GM12878 (cell line): ENCODE results near the gene MBD5. TPM values are rescaled to one million over a fixed set of nuclear protein-coding genes. Genes with fewer than 3 reads are reported as not detected.

Source experiments
- ATAC-seq: fragments of 200-7000 bp; cut with Tn5 transposase; 3 replicates; pipeline ENCODE4 v1.9.1; 2020; ENCODE audit warnings: mild to moderate bottlenecking, moderate library complexity
- BruUV-seq: library from RNA; stranded (reverse); fragments of 400-500 nt; replicated peaks from 2 replicates; lab custom pipeline; 2021; lab: Mats Ljungman, UMichigan
- CTCF ChIA-PET: fragments of 300-600 bp; sonication (Branson Sonifier 250); formaldehyde crosslinking; extraction: SDS; loops from one replicate; lab custom pipeline; 2021; ENCODE audit warnings: inconsistent platforms; lab: Yijun Ruan, JAX
- POLR2A ChIA-PET: fragments of 350-600 bp; formaldehyde crosslinking; extraction: SDS; loops from one replicate; lab custom pipeline; 2021; ENCODE audit warnings: inconsistent platforms; lab: Charles Lee
- RAD21 ChIA-PET: fragments of 300-600 bp; sonication (Branson Sonifier 250); formaldehyde crosslinking; loops from one replicate; lab custom pipeline; 2023; ENCODE audit warnings: antibody characterized with exemption; ENCODE audit not compliant: unreplicated experiment; lab: Charles Lee
- SMC1A ChIA-PET: fragments of 300-600 bp; sonication (Branson Sonifier 250); formaldehyde crosslinking; loops from one replicate; lab custom pipeline; 2023; ENCODE audit not compliant: unreplicated experiment, uncharacterized antibody; lab: Charles Lee
- DNase-seq: peaks from one replicate; pipeline ENCODE4 v3.0.0-alpha.2; 2011; ENCODE audit warnings: low read depth, low spot score
- FAIRE-seq: peaks from 3 replicates; lab custom pipeline; 2011; peaks lifted over from hg19 to GRCh38; lab: Jason Lieb, UNC
- H2AFZ ChIP-seq: 2 replicates; pipeline ENCODE4 v1.6.0; 2011; ENCODE audit warnings: low read depth, low read length, control low read depth; ENCODE audit not compliant: control insufficient read depth
- H3K27ac ChIP-seq: 2 replicates; pipeline ENCODE4 v1.5.1; 2011; ENCODE audit warnings: control low read depth; ENCODE audit not compliant: control insufficient read depth, insufficient read depth
- H3K27me3 ChIP-seq, 2 experiments: replicated peaks in 1 of 2; 2 replicates each; pipeline versions ENCODE4 v1.6.0 to v1.6.1; 2011; ENCODE audit warnings: low read length in 1 of 2; ENCODE audit not compliant: control insufficient read depth in 2 of 2, insufficient read depth in 2 of 2
- H3K36me3 ChIP-seq, 2 experiments: 2 replicates each; pipeline ENCODE4 v1.5.1; 2011; ENCODE audit warnings: low read length in 1 of 2; ENCODE audit not compliant: control insufficient read depth in 2 of 2, insufficient read depth in 2 of 2
- H3K4me1 ChIP-seq: 2 replicates; pipeline ENCODE4 v1.6.1; 2011; ENCODE audit warnings: mild to moderate bottlenecking, low read length, moderate library complexity, mixed read lengths; ENCODE audit not compliant: control insufficient read depth, insufficient read depth
- H3K4me2 ChIP-seq: 2 replicates; pipeline ENCODE4 v1.6.0; 2011; ENCODE audit warnings: control low read depth; ENCODE audit not compliant: control insufficient read depth, insufficient read depth
- H3K4me3 ChIP-seq: fragments of 200-600 bp; sonication (generic); 2 replicates; pipeline ENCODE4 v1.5.1; 2016
- H3K79me2 ChIP-seq: 2 replicates; pipeline ENCODE4 v1.6.0; 2011; ENCODE audit warnings: low read length; ENCODE audit not compliant: control insufficient read depth, insufficient read depth
- H3K9ac ChIP-seq: 2 replicates; pipeline ENCODE4 v1.8.0; 2011; ENCODE audit warnings: low read length, control low read depth, mixed read lengths; ENCODE audit not compliant: control insufficient read depth, insufficient read depth
- H3K9me3 ChIP-seq: replicated peaks from 3 replicates; pipeline ENCODE4 v1.5.1; 2011; ENCODE audit warnings: mild to moderate bottlenecking, low read length; ENCODE audit not compliant: control insufficient read depth, insufficient read depth
- H4K20me1 ChIP-seq: 2 replicates; pipeline ENCODE4 v1.6.0; 2011; ENCODE audit not compliant: control insufficient read depth, insufficient read depth
- BACH1 ChIP-seq: fragments of 450-650 bp; IDR thresholded peaks from 2 replicates; pipeline ENCODE4 v1.6.1; 2017; ENCODE audit warnings: mild to moderate bottlenecking, borderline replicate concordance
- CTCF ChIP-seq, 3 experiments: IDR thresholded peaks in 2 of 3; conservative IDR thresholded peaks in 1 of 3; 2 replicates each; pipeline ENCODE4 v1.5.1; 2011; ENCODE audit warnings: low read depth in 3 of 3, low read length in 3 of 3, mild to moderate bottlenecking in 3 of 3, control low read depth in 2 of 3, moderate library complexity in 2 of 3, inconsistent platforms in 1 of 3, mixed read lengths in 1 of 3; ENCODE audit not compliant: control insufficient read depth in 2 of 3, insufficient read depth in 1 of 3; ENCODE audit errors: extremely low read depth in 1 of 3
- E2F8 ChIP-seq: fragments of 450-650 bp; IDR thresholded peaks from 2 replicates; pipeline ENCODE4 v1.6.1; 2018; ENCODE audit warnings: mild to moderate bottlenecking, low read depth, moderate library complexity; ENCODE audit not compliant: partially characterized antibody
- EED ChIP-seq: sonication (generic); IDR thresholded peaks from 2 replicates; pipeline ENCODE4 v1.6.1; 2016; ENCODE audit warnings: antibody characterized with exemption, low read depth
- ETV6 ChIP-seq, 2 experiments: fragments of 450-650 bp in 1 of 2; IDR thresholded peaks in 1 of 2; conservative IDR thresholded peaks in 1 of 2; 2 replicates each; pipeline ENCODE4 v1.6.1; 2014; ENCODE audit warnings: antibody characterized with exemption in 1 of 2, borderline replicate concordance in 1 of 2, low read depth in 1 of 2, mild to moderate bottlenecking in 1 of 2, moderate library complexity in 1 of 2
- IKZF2 ChIP-seq, 2 experiments: fragments of 450-650 bp; IDR thresholded peaks; 2 replicates each; pipeline ENCODE4 v1.6.1; 2017; ENCODE audit warnings: mild to moderate bottlenecking in 2 of 2, moderate library complexity in 2 of 2
- MEF2A ChIP-seq: IDR thresholded peaks from 2 replicates; pipeline ENCODE4 v1.6.1; 2011; ENCODE audit warnings: low read depth, mild to moderate bottlenecking, low read length, moderate library complexity; ENCODE audit not compliant: insufficient read depth
- MLLT1 ChIP-seq: fragments of 450-650 bp; IDR thresholded peaks from 2 replicates; pipeline ENCODE4 v1.6.1; 2016; ENCODE audit warnings: mild to moderate bottlenecking
- PAX8 ChIP-seq: fragments of 450-650 bp; IDR thresholded peaks from 2 replicates; pipeline ENCODE4 v1.6.1; 2017; ENCODE audit warnings: mild to moderate bottlenecking, moderate library complexity
- POLR2AphosphoS5 ChIP-seq: IDR thresholded peaks from 2 replicates; pipeline ENCODE4 v1.6.1; 2011; ENCODE audit warnings: mild to moderate bottlenecking, low read length, inconsistent platforms
- RFX5 ChIP-seq: IDR thresholded peaks from 2 replicates; pipeline ENCODE4 v1.6.1; 2011; ENCODE audit warnings: low read depth, low read length, improper control_type of control experiment
- SREBF2 ChIP-seq: IDR thresholded peaks from 2 replicates; pipeline ENCODE4 v1.6.1; 2012; ENCODE audit warnings: mild to moderate bottlenecking, low read length
- USF1 ChIP-seq: IDR thresholded peaks from 2 replicates; pipeline ENCODE4 v1.6.1; 2011; ENCODE audit warnings: borderline replicate concordance, low read depth, mild to moderate bottlenecking, moderate library complexity, mixed read lengths, low read length; ENCODE audit not compliant: insufficient read depth; ENCODE audit errors: extremely low read length
- WGBS: methylation state at CpG from one replicate; pipeline ENCODE4 v1.1.6; 2016; ENCODE audit warnings: low lambda C conversion rate; ENCODE audit not compliant: insufficient replicate concordance, insufficient coverage; ENCODE audit errors: missing lambda C conversion rate; 5-methylcytosine and 5-hydroxymethylcytosine counted together
- in situ Hi-C: fragments of 300-500 bp; cut with MboI; formaldehyde crosslinking; loops from 9 replicates; pipeline ENCODE4 v1.14.3; 2018; ENCODE audit warnings: mixed read lengths
- intact Hi-C: fragments of 100-400 bp; cut with micrococcal nuclease; formaldehyde crosslinking; loops from one replicate; pipeline ENCODE4 v1.14.2; 2022; ENCODE audit not compliant: unreplicated experiment
- polyA plus RNA-seq, 11 experiments: library from polyadenylated mRNA; depleted of rRNA in 4 of 11; unstranded in 6 of 11; stranded (reverse) in 5 of 11; fragments of >200 nt; fragmentation: Nextera tagmentation in 4 of 11; fragmentation: Illumina TruSeq in 1 of 11; extraction: Ambion mirVana in 4 of 11; extraction: Trizol in 1 of 11; gene quantifications; 1 replicate in 1 of 11; 2 replicates in 10 of 11; pipeline versions ENCODE4 v1.2.1 to v1.2.3, GENCODE V29; 2011 to 2016; ENCODE audit warnings: inconsistent platforms in 2 of 11, missing spikeins in 2 of 11, low read depth in 1 of 11
- total RNA-seq, 4 experiments: library from RNA; depleted of rRNA in 3 of 4; stranded (reverse); fragments of >200 nt in 3 of 4; fragmentation: Illumina TruSeq in 1 of 4; extraction: Trizol in 1 of 4; gene quantifications; 2 replicates each; pipeline versions ENCODE4 v1.2.1 to v1.2.3, GENCODE V29; 2013 to 2021

MBD5 gene
- total and polyA plus RNA-seq, 10 of the 15 experiments (the other 5 are each of a cell fraction or from before 2014, with no cell fraction given), result 7.4 to 58.0 (median 21.2) TPM

GRCh38 chr2:148509288-148509902, 488.5 kb downstream of the MBD5 start (continued):
- TF ChIP-seq EED (peak; percentile 58), POLR2AphosphoS5 (no peak)

GRCh38 chr2:148511883-148512282, 491.0 kb downstream of the MBD5 start:
- 92% methylated on average over 3 of the region's 3 CpGs for WGBS
- BruUV-seq, result no TSS peak
- Histone ChIP-seq H3K36me3 (no peaks in the 10 kb centered on the region), H3K27ac (no peak overlapping the region), H3K9ac (no peak overlapping the region), H3K79me2 (no peaks in the 10 kb centered on the region), H3K9me3 (no peaks in the 10 kb centered on the region), H3K4me3 (no peak overlapping the region), H4K20me1 (no peaks in the 10 kb centered on the region), H3K27me3 (no peaks in the 10 kb centered on the region), H3K4me2 (no peak overlapping the region), H3K4me1 (no peaks in the 10 kb centered on the region), H2AFZ (no peak overlapping the region)
- RAD21 ChIA-PET, result no interaction called here
- TF ChIP-seq BACH1, result no peak
- TF ChIP-seq RFX5, result no peak
- no peak for TF ChIP-seq IKZF2 (IDR thresholded peaks at IDR 0.05)
- no peak for TF ChIP-seq ETV6 (conservative IDR thresholded peaks at IDR 0.05 in 1 of 2, IDR thresholded peaks at IDR 0.05 in 1 of 2; ENCODE audit: borderline replicate concordance in 1 of 2, low read depth in 1 of 2)
- no peak for TF ChIP-seq USF1
- TF ChIP-seq MLLT1, result no peak
- no peak for TF ChIP-seq SREBF2
- TF ChIP-seq PAX8, result no peak
- TF ChIP-seq E2F8, result no peak
- TF ChIP-seq CTCF (IDR thresholded peaks at IDR 0.05 in 2 of 3, conservative IDR thresholded peaks at IDR 0.05 in 1 of 3; ENCODE audit: control insufficient read depth in 2 of 3, extremely low read depth in 1 of 3, insufficient read depth in 1 of 3, low read depth in 3 of 3, low read length in 3 of 3), result no peak
- TF ChIP-seq MEF2A, result no peak
- FAIRE-seq, result no peak
- SMC1A ChIA-PET, result no interaction called here
- POLR2A ChIA-PET, result no interaction called here
- DNase-seq, result no peak
- no peak for ATAC-seq
- CTCF ChIA-PET, result interaction anchor here (0.6 to 1.0 kb wide), 3 partner anchors 15 to 522 kb away, joined by 3 to 7 read pairs (median 3); no protein-coding TSS in a partner anchor
- intact Hi-C loops (no loop called here), in situ Hi-C loops (loop anchor here (5.0 kb wide), 1 partner anchor 520 kb away; no protein-coding TSS in a partner anchor)
